Tibial nerve (tissue), 4 donors: Measurements from ENCODE around the gene SHOX.
"Not testable (repeated sequence)": the region's sequence is repeated elsewhere in the genome, so short reads cannot be mapped to it uniquely, and the experiment has no call there.

ENCODE experiments used
- EP300 ChIP-seq, 2 donors: sonication (generic); formaldehyde crosslinking; IDR thresholded peaks; one replicate each; pipeline ENCODE4 v1.6.1; 2017; ENCODE audit warnings: antibody characterized with exemption in 2 of 2, mild to moderate bottlenecking in 1 of 2
- POLR2A ChIP-seq, 2 donors: fragments of 450-650 bp; IDR thresholded peaks; one replicate each; pipeline ENCODE4 v1.6.1; 2017; ENCODE audit warnings: antibody characterized with exemption in 2 of 2, mild to moderate bottlenecking in 2 of 2, moderate library complexity in 2 of 2
- TF ChIP-seq, protein P1 (sequence below), 5 experiments: fragments of 200-600 bp in 3 of 5; fragments of 450-650 bp in 2 of 5; sonication (generic) in 3 of 5; IDR thresholded peaks; one replicate each; pipeline ENCODE4 v1.5.1; 2016 to 2019; ENCODE audit warnings: antibody characterized with exemption in 5 of 5, mild to moderate bottlenecking in 3 of 5, moderate library complexity in 2 of 5

DNA sequence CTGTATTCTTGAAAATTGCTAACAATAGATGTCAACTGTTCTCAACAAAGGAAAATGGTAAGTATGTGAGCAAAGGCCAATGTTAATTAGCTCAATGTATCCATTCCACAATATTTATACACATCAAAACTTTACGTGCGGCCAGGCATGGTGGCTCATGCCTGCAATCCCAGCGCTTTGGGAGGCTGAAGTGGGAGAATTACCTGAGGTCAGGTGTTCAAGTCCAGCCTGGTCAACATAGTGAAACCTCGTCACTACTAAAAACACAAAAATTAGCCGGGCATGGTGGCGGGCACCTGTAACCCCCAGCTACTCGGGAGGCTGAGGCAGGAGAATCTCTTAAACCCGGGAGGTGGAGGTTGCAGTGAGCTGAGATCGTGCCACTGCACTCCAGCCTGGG, 27.6 kb upstream of the SHOX start:
- not testable (repeated sequence) for TF ChIP-seq EP300, POLR2A (IDR thresholded peaks at IDR 0.05)
- TF ChIP-seq, protein P1, sequence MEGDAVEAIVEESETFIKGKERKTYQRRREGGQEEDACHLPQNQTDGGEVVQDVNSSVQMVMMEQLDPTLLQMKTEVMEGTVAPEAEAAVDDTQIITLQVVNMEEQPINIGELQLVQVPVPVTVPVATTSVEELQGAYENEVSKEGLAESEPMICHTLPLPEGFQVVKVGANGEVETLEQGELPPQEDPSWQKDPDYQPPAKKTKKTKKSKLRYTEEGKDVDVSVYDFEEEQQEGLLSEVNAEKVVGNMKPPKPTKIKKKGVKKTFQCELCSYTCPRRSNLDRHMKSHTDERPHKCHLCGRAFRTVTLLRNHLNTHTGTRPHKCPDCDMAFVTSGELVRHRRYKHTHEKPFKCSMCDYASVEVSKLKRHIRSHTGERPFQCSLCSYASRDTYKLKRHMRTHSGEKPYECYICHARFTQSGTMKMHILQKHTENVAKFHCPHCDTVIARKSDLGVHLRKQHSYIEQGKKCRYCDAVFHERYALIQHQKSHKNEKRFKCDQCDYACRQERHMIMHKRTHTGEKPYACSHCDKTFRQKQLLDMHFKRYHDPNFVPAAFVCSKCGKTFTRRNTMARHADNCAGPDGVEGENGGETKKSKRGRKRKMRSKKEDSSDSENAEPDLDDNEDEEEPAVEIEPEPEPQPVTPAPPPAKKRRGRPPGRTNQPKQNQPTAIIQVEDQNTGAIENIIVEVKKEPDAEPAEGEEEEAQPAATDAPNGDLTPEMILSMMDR (IDR thresholded peaks at IDR 0.05): not testable (repeated sequence)
